Urinary bladder (tissue), 4 donors: Measurements from ENCODE around the gene FARS2. TPM values are rescaled to one million over a fixed set of nuclear protein-coding genes. Genes with fewer than 3 reads are reported as not detected.

Experiments
- DNase-seq: peaks from one replicate; pipeline ENCODE4 v3.0.0-alpha.2; 2015; ENCODE audit errors: extremely low spot score
- H3K27ac ChIP-seq: one replicate; pipeline ENCODE4 v1.5.1; 2013; ENCODE audit warnings: low read depth, mild to moderate bottlenecking, moderate library complexity
- H3K36me3 ChIP-seq: one replicate; pipeline ENCODE4 v1.6.1; 2013; ENCODE audit warnings: mild to moderate bottlenecking, moderate library complexity; ENCODE audit not compliant: insufficient read depth
- H3K4me1 ChIP-seq: one replicate; pipeline ENCODE4 v1.6.1; 2013; ENCODE audit warnings: mild to moderate bottlenecking, moderate library complexity; ENCODE audit not compliant: insufficient read depth
- H3K4me3 ChIP-seq: one replicate; pipeline ENCODE4 v1.5.1; 2013; ENCODE audit warnings: low read depth, low read length
- WGBS: extraction: QIAGEN DNeasy Blood & Tissue Kit; methylation state at CpG from one replicate; pipeline ENCODE4 v1.1.7; 2013; 5-methylcytosine and 5-hydroxymethylcytosine counted together
- polyA plus RNA-seq: library from polyadenylated mRNA; stranded (reverse); fragments of 200-250 nt; gene quantifications from one replicate; pipeline ENCODE4 v1.2.3, GENCODE V29; 2013
- total RNA-seq: library from RNA; depleted of rRNA; stranded (reverse); fragments of >200 nt; gene quantifications from one replicate; pipeline ENCODE4 v1.2.3, GENCODE V29; 2014
- donor health status: healthy with polysubstance abuse.
- donor health status: healthy.

Gene FARS2
- total and polyA plus RNA-seq, 2 donors: 13.6 to 23.4 TPM

GRCh38 chr6:5566718-5567117 lies 305.4 kb downstream of the FARS2 start:
- Histone ChIP-seq H3K36me3 (no peaks in the 10 kb centered on the region), H3K4me3 (no peak overlapping the region), H3K4me1 (no peaks in the 10 kb centered on the region), H3K27ac (no peak overlapping the region)
- no peak for DNase-seq
- 96% methylated on average over 4 of the region's 4 CpGs for WGBS

DNA sequence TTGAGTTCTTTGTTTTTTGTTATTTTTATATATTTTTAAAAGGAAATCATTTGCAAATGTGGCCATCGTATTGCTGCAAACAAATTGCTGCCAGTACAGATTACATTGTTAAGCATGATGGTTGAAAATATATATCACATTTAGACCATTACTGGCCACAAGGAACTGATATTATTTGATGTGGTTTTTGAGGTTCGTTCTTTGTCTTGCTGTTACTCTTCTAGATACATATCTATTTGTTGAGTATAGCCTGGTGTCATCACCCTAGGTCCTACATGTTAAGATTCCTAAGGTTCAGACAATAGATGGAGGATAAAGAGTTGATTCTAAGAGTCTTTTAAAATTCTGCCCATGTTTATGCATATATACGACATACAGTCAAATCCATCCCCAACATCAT lies 306.0 kb downstream of the FARS2 start:
- Histone ChIP-seq H3K4me1 (no peaks in the 10 kb centered on the region), H3K4me3 (no peak overlapping the region), H3K36me3 (no peaks in the 10 kb centered on the region), H3K27ac (no peak overlapping the region)
- WGBS: 96% methylated on average over 3 of the region's 3 CpGs
- no peak for DNase-seq

GRCh38 chr6:5567890-5568289 lies 306.6 kb downstream of the FARS2 start:
- WGBS: 87% methylated on average over 2 of the region's 2 CpGs
- no peak for DNase-seq
- no peaks in the 10 kb centered on the region for H3K36me3 ChIP-seq
- H3K27ac ChIP-seq: no peak overlapping the region
- no peaks in the 10 kb centered on the region for H3K4me1 ChIP-seq
- H3K4me3 ChIP-seq: no peak overlapping the region

- WGBS: 98% methylated on average over 2 of the region's 2 CpGs
These were observed 308.2 kb downstream of the FARS2 start for GRCh38 chr6:5569491-5569890.

GRCh38 chr6:5570641-5571040 lies 309.3 kb downstream of the FARS2 start:
- Histone ChIP-seq H3K36me3 (peaks cover 1% of the 10 kb centered on the region), H3K4me3 (no peak overlapping the region), H3K4me1 (no peaks in the 10 kb centered on the region), H3K27ac (no peak overlapping the region)
- WGBS: 78% methylated on average over 6 of the region's 6 CpGs
- DNase-seq: no peak

More at GRCh38 chr6:5569491-5569890, 308.2 kb downstream of the FARS2 start:
- Histone ChIP-seq H3K36me3 (peaks cover 1% of the 10 kb centered on the region), H3K27ac (no peak overlapping the region), H3K4me3 (no peak overlapping the region), H3K4me1 (no peaks in the 10 kb centered on the region)
- no peak for DNase-seq

DNA sequence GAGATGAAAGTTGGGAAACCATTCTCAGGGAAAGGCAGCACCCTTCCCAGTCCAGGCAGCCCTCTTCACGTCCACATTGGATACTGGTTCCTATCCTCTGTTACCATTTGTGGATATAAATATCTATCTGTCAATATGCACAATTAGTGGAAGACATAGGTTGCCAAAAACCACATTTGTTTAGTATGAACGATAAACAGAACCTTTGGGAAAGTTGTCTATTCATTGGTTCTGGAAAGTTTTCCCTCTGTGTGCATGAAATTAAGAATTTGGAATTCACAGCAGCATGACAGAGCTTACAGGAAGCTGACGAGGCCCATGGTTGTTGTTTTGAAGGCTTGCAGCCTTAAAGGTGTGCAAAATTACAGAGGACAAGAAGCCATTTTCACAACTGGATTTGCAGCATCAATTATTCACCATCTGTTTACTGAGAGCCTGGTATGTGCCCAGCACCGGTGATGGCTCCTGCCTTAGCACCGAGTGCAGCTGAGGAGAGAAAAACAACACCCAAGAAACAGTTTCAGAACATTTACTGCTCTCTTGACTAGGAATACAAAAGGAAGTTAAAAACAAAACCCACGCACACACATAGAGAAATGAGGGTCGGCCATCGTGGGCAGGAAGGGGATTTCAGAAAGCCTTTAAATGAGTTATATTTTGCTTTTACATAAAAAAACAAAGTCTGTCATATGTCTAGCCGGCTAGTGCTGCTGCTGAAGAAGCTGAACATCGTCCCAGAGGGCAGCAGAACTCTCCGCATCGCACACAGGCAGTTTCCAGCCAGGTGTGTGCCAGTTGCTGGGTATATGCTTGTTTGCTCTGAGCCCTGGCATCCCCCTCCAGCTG lies 319.6 kb downstream of the FARS2 start:
- no peak overlapping the region for H3K4me3 ChIP-seq
- H3K4me1 ChIP-seq: no peaks in the 10 kb centered on the region
- no peaks in the 10 kb centered on the region for H3K36me3 ChIP-seq
- DNase-seq: no peak
- no peak overlapping the region for H3K27ac ChIP-seq
- 82% methylated on average over 12 of the region's 12 CpGs for WGBS

DNA sequence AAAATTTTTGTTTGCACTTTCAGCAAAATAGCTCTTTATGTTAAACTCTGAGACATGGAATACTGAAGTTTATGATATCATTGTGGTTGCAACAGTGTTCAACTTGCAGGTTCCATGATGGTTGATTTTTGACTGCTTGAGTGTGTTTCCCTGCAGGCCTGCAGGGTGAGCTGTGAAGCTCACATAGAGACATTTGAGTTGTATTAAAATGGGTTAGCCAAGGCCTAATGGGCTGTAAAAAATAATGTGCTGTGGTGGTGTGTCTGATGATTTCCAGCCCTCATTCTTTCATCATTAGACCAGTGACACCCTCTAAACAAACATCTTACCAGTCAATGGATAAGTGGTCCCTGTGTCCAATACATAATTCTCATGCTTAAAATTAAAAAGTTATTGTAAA lies 321.4 kb downstream of the FARS2 start:
- Histone ChIP-seq H3K27ac (no peak overlapping the region), H3K4me1 (no peaks in the 10 kb centered on the region), H3K4me3 (no peak overlapping the region), H3K36me3 (no peaks in the 10 kb centered on the region)
- DNase-seq: no peak

- DNase-seq: no peak
- WGBS: 46% methylated on average over 3 of the region's 3 CpGs
- Histone ChIP-seq H3K4me1 (no peaks in the 10 kb centered on the region), H3K27ac (no peak overlapping the region), H3K4me3 (no peak overlapping the region), H3K36me3 (no peaks in the 10 kb centered on the region)
These were observed 322.2 kb downstream of the FARS2 start for GRCh38 chr6:5583528-5583927.

DNA sequence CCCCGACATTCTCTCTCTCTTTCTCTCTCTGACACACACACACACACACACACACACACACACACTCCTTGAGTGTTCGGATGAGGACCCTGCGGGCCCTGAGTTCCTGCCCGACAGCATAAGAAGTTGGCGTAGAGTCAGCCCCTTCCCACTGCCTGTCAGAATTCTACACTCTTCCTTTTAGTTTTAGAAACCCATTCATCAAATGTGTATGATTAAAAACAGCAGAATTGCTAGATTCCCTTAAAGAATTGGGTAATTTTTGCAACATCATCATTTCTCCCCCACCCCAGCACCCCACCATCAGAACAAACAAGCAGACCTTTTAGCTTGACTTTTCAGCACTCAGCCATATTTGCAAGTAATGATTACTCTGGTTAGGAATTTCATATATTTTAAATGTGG lies 322.8 kb downstream of the FARS2 start:
- H3K4me1 ChIP-seq: no peaks in the 10 kb centered on the region
- no peaks in the 10 kb centered on the region for H3K36me3 ChIP-seq
- WGBS: 51% methylated on average over 5 of the region's 5 CpGs
- DNase-seq: no peak
- H3K4me3 ChIP-seq: no peak overlapping the region
- H3K27ac ChIP-seq: no peak overlapping the region

DNA sequence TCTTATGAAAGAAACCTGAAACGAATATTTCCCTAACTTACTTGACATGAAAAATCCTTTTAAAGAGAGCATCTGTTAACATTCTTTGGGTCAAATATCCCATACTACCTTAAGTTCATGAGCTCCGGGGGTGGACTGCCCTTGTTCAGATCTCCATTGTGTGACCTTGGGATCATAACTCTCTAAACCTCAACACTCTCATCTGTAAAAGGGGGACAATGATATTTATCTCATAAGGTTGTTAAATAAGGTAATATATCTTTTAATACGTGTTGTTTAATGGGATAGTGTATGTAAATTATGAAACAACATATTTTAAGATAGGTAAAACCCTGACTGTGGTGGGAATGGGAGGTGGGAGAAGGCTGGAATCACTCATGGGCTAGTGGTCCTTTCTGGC lies 326.3 kb downstream of the FARS2 start:
- WGBS: 96% methylated on average over 3 of the region's 3 CpGs
- H3K4me1 ChIP-seq: no peaks in the 10 kb centered on the region

DNA sequence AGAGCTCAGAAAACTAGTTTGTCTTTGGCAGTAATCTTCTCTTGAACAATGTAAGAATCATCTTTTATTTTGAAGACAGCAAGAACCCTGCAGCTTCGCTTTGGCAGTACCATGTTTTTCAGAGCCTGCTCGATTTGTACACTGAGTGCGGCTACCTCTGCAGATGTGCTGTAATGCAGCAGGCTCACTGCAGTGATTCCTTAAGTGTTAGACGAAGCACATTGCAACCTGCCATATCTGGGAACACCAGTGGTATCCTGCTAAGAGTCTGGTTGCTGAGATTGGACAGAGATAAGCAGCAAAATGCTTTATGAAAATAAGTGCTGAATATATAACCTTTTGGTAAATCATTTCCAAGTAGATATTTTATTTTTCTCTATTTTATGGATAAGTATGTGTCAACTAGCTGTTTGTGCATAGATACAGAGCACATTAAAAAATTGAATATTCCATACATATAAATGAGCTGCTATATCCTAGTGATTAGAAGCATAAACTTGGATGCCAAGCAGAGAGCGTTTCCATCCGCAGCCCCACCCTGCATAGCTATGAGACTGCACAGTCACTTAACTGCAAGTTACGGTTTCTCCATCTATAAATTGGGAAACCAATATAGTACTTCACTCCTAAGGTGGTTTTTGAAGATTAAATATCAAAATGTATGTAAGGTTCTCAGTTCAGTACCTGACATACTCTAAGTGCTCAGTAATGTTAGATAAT lies 328.3 kb downstream of the FARS2 start:
- no peak for DNase-seq
- Histone ChIP-seq H3K4me3 (no peak overlapping the region), H3K4me1 (no peaks in the 10 kb centered on the region), H3K36me3 (no peaks in the 10 kb centered on the region), H3K27ac (no peak overlapping the region)
- 85% methylated on average over 7 of the region's 7 CpGs for WGBS

More for the DNA sequence above, 326.3 kb downstream of the FARS2 start:
- Histone ChIP-seq H3K27ac (no peak overlapping the region), H3K4me3 (no peak overlapping the region), H3K36me3 (no peaks in the 10 kb centered on the region)
- DNase-seq: no peak

DNA sequence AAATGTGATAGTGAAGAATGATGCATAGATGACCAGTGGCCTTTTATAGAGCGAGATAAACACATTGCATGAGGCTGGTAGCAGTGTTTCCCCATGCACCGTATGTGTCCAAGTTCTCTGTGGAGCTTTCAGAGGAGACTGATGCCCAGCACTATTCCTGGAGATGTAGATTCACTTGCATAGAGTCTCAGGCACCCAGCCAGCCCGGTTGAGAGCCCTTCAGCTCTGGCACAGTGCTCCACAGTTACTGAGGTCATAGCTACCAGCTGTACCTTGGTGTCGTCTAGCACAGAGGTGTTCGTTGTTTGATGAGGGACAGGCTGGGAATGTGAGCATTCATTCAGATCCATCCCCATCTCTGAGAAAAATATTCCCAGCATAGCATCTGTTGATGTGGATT lies 328.9 kb downstream of the FARS2 start:
- 73% methylated on average over 5 of the region's 5 CpGs for WGBS

DNA sequence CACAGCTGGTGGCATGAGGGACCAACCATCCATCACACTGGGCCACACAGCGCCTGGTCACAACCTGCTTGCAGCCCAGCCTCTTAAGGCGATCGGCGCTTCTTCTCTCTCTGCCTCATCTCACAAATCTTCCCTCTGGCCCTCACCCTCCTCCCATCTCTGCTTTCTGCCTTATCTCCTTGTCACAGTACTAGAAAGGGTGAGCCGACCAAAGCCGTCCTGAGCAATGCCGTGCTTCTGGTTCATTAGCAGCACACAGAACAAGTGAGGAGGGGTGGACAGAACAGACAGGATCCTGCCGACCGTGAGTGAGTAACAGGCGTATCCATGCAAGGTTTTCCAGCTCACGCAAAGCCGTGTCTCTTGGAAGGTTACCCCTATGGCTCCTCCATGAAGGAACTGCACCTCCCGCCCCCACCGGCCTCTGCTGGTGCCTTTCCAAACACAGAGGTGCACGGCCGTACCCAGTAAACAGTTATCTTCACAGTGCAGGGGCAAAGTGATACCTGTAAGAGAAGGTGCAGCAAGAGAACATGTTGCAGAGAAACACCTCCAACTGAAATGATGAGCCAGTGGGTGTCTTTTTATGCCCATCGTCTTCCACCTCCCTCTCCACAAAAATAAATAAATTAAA lies 331.7 kb downstream of the FARS2 start:
- WGBS: 83% methylated on average over 17 of the region's 17 CpGs
- Histone ChIP-seq H3K4me3 (no peak overlapping the region), H3K27ac (no peak overlapping the region), H3K4me1 (no peaks in the 10 kb centered on the region), H3K36me3 (no peaks in the 10 kb centered on the region)
- no peak for DNase-seq

More for the DNA sequence above, 328.9 kb downstream of the FARS2 start:
- H3K27ac ChIP-seq: no peak overlapping the region
- H3K4me1 ChIP-seq: no peaks in the 10 kb centered on the region
- H3K36me3 ChIP-seq: no peaks in the 10 kb centered on the region
- H3K4me3 ChIP-seq: no peak overlapping the region
- no peak for DNase-seq

DNA sequence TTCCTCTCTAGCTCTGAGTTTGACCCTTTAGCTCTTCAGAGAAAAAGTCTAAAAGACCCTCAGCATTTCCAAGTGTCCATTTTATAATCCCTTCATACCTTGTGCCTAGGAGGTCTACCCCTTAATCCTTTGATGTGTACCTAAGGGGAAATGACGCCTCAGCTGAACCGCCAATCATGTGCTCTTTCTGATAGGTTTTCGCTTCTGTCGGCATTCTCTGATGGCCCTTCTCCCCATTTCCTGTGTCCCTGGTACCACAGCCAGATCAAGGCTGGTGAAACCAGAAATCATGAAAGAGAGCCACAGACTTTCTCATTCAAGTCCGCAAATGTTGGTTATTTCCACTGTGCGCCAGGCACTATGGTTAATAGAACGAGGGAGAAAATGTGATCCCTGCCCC lies 333.9 kb downstream of the FARS2 start:
- H3K36me3 ChIP-seq: no peaks in the 10 kb centered on the region
- no peak overlapping the region for H3K27ac ChIP-seq
- 93% methylated on average over 7 of the region's 7 CpGs for WGBS
- no peak overlapping the region for H3K4me3 ChIP-seq
- no peak for DNase-seq
- no peaks in the 10 kb centered on the region for H3K4me1 ChIP-seq
